Measurements from ENCODE around the gene ELFN1.

ELFN1 gene

GRCh38 chr7:1787241-1787640 lies 117.2 kb downstream of the ELFN1 start:
- Histone ChIP-seq H3K27ac (replicated peaks) (no peak overlapping the region), H3K4me3 (replicated peaks; ENCODE audit: insufficient read depth, low read length) (no peak overlapping the region), H3K27me3 (ENCODE audit: insufficient read depth, poor library complexity, severe bottlenecking) (no peaks in the 10 kb centered on the region)
- no peak for TF ChIP-seq GABPA (IDR thresholded peaks at IDR 0.05; ENCODE audit: low read depth)
- no peak for TF ChIP-seq POLR2AphosphoS5 (IDR thresholded peaks at IDR 0.05; ENCODE audit: low read depth)
- TF ChIP-seq REST (IDR thresholded peaks at IDR 0.05; ENCODE audit: insufficient replicate concordance, low read depth) = no peak
- no peak for TF ChIP-seq CTCF (IDR thresholded peaks at IDR 0.05; ENCODE audit: insufficient read depth, low read length)
- TF ChIP-seq SPI1 (IDR thresholded peaks at IDR 0.05; ENCODE audit: borderline replicate concordance, low read depth) = no peak
- no peak for DNase-seq (ENCODE audit: low read depth in 1 of 2, low spot score in 1 of 2)

GRCh38 chr7:1787681-1788235 lies 117.7 kb downstream of the ELFN1 start:
- no peak for DNase-seq (ENCODE audit: low read depth in 1 of 2, low spot score in 1 of 2)
- Histone ChIP-seq H3K27me3 (ENCODE audit: insufficient read depth, poor library complexity, severe bottlenecking) (no peaks in the 10 kb centered on the region), H3K4me3 (replicated peaks; ENCODE audit: insufficient read depth, low read length) (no peak overlapping the region), H3K27ac (replicated peaks) (no peak overlapping the region)
- TF ChIP-seq SPI1 (IDR thresholded peaks at IDR 0.05; ENCODE audit: borderline replicate concordance, low read depth) = no peak
- no peak for TF ChIP-seq CTCF (IDR thresholded peaks at IDR 0.05; ENCODE audit: insufficient read depth, low read length)
- TF ChIP-seq POLR2AphosphoS5 (IDR thresholded peaks at IDR 0.05; ENCODE audit: low read depth) = no peak
- TF ChIP-seq REST (IDR thresholded peaks at IDR 0.05; ENCODE audit: insufficient replicate concordance, low read depth) = no peak
- no peak for TF ChIP-seq GABPA (IDR thresholded peaks at IDR 0.05; ENCODE audit: low read depth)

- TF ChIP-seq CTCF (IDR thresholded peaks at IDR 0.05; ENCODE audit: insufficient read depth, low read length) (no peak), SPI1 (IDR thresholded peaks at IDR 0.05; ENCODE audit: borderline replicate concordance, low read depth) (no peak), REST (IDR thresholded peaks at IDR 0.05; ENCODE audit: insufficient replicate concordance, low read depth) (no peak), GABPA (IDR thresholded peaks at IDR 0.05; ENCODE audit: low read depth) (no peak), POLR2AphosphoS5 (IDR thresholded peaks at IDR 0.05; ENCODE audit: low read depth) (no peak)
- H3K4me3 ChIP-seq (replicated peaks; ENCODE audit: insufficient read depth, low read length) = no peak overlapping the region
- H3K27ac ChIP-seq (replicated peaks) = no peak overlapping the region
- no peaks in the 10 kb centered on the region for H3K27me3 ChIP-seq (ENCODE audit: insufficient read depth, poor library complexity, severe bottlenecking)
- DNase-seq (ENCODE audit: low read depth in 1 of 2, low spot score in 1 of 2) = no peak
Observed at GRCh38 chr7:1794888-1795542, 124.9 kb downstream of the ELFN1 start.
